ENCODE measurements around the gene ZKSCAN8.

DNA sequence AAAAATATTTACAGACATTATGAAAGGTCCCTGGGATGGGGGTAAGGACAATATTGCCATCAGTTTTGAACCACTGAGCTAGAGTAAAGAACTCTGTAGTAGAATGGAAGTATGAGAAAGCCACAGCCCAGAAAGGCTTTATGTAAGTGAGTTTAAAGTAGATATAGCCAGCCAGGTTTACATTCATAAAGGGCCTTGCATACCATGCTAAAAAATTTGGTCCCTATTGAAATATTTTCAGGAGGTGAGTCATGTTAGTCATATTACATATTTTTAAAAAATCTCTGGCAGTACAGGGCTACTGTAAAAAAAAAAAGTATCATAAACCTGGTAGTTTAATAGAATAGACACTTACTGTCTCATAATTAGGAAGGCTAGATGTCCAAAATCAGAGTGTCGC, 3.5 kb downstream of the ZKSCAN8 start:
- TF ChIP-seq SP1 (IDR thresholded peaks at IDR 0.05; ENCODE audit: low read depth) (no peak), EZH2phosphoT487 (IDR thresholded peaks at IDR 0.05; ENCODE audit: borderline replicate concordance) (no peak), YY1 (IDR thresholded peaks at IDR 0.05; ENCODE audit: extremely low read depth, insufficient replicate concordance, low read depth, low read length) (no peak), POLR2A (IDR thresholded peaks at IDR 0.05; ENCODE audit: borderline replicate concordance, extremely low read depth, insufficient read depth, insufficient read length) (no peak), EZH2 (IDR thresholded peaks at IDR 0.05) (no peak), POLR2AphosphoS5 (IDR thresholded peaks at IDR 0.05; ENCODE audit: low read depth, low read length) (no peak), SIN3A (IDR thresholded peaks at IDR 0.05; ENCODE audit: low read depth) (no peak)
- TF ChIP-seq, protein P1, sequence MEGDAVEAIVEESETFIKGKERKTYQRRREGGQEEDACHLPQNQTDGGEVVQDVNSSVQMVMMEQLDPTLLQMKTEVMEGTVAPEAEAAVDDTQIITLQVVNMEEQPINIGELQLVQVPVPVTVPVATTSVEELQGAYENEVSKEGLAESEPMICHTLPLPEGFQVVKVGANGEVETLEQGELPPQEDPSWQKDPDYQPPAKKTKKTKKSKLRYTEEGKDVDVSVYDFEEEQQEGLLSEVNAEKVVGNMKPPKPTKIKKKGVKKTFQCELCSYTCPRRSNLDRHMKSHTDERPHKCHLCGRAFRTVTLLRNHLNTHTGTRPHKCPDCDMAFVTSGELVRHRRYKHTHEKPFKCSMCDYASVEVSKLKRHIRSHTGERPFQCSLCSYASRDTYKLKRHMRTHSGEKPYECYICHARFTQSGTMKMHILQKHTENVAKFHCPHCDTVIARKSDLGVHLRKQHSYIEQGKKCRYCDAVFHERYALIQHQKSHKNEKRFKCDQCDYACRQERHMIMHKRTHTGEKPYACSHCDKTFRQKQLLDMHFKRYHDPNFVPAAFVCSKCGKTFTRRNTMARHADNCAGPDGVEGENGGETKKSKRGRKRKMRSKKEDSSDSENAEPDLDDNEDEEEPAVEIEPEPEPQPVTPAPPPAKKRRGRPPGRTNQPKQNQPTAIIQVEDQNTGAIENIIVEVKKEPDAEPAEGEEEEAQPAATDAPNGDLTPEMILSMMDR (IDR thresholded peaks at IDR 0.05 in 2 of 3, conservative IDR thresholded peaks at IDR 0.05 in 1 of 3; ENCODE audit: borderline replicate concordance in 1 of 3, insufficient read depth in 1 of 3, low read depth in 2 of 3, low read length in 2 of 3): no peak
- TF ChIP-seq, protein P2, sequence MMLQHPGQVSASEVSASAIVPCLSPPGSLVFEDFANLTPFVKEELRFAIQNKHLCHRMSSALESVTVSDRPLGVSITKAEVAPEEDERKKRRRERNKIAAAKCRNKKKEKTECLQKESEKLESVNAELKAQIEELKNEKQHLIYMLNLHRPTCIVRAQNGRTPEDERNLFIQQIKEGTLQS (IDR thresholded peaks at IDR 0.05): no peak
- TF ChIP-seq, protein P3, sequence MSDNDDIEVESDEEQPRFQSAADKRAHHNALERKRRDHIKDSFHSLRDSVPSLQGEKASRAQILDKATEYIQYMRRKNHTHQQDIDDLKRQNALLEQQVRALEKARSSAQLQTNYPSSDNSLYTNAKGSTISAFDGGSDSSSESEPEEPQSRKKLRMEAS (IDR thresholded peaks at IDR 0.05): no peak

All from HCT116 (cell line).